GM23338 (cell line): Measurements from ENCODE around the gene COL5A2. TPM values are rescaled to one million over a fixed set of nuclear protein-coding genes. Genes with fewer than 3 reads are reported as not detected.

Experiments
- ATAC-seq: fragments of 200-7000 bp; cut with Tn5 transposase; 3 replicates; pipeline ENCODE4 v1.9.1; 2020
- DNase-seq: peaks from one replicate; pipeline ENCODE4 v3.0.0-alpha.2; 2015; ENCODE audit warnings: low spot score
- H2AFZ ChIP-seq: fragments of 200-600 bp; sonication (generic); 2 replicates; pipeline ENCODE4 v1.8.0; 2016; ENCODE audit warnings: antibody characterized with exemption, mild to moderate bottlenecking, moderate library complexity
- H3F3A ChIP-seq: fragments of 200-600 bp; sonication (generic); replicated peaks from 2 replicates; pipeline ENCODE4 v1.8.0; 2017; ENCODE audit warnings: antibody characterized with exemption, mixed run types, low read depth
- H3K27ac ChIP-seq: fragments of 200-600 bp; sonication (generic); 2 replicates; pipeline ENCODE4 v1.6.1; 2016; ENCODE audit warnings: low read depth
- H3K27me3 ChIP-seq: fragments of 200-600 bp; sonication (generic); 2 replicates; pipeline ENCODE4 v1.8.0; 2016; ENCODE audit warnings: mild to moderate bottlenecking, mixed run types, moderate library complexity; ENCODE audit not compliant: insufficient read depth
- H3K36me3 ChIP-seq: fragments of 200-600 bp; sonication (generic); 2 replicates; pipeline ENCODE4 v1.8.0; 2016; ENCODE audit warnings: mild to moderate bottlenecking; ENCODE audit not compliant: insufficient read depth
- H3K4me1 ChIP-seq: fragments of 200-600 bp; sonication (generic); 2 replicates; pipeline ENCODE4 v1.8.0; 2016; ENCODE audit warnings: mild to moderate bottlenecking, moderate library complexity; ENCODE audit not compliant: insufficient read depth
- H3K4me2 ChIP-seq: fragments of 200-600 bp; sonication (generic); 2 replicates; pipeline ENCODE4 v1.7.1; 2017; ENCODE audit warnings: mixed run types
- H3K4me3 ChIP-seq: fragments of 200-600 bp; sonication (generic); 2 replicates; pipeline ENCODE4 v1.6.1; 2016; ENCODE audit warnings: mixed run types
- H3K79me2 ChIP-seq: fragments of 200-600 bp; sonication (generic); replicated peaks from 2 replicates; pipeline ENCODE4 v1.8.0; 2017; ENCODE audit warnings: mild to moderate bottlenecking; ENCODE audit not compliant: insufficient read depth
- H3K9me2 ChIP-seq: fragments of 200-600 bp; sonication (generic); 2 replicates; pipeline ENCODE4 v1.8.0; 2017; ENCODE audit not compliant: insufficient read depth
- H4K20me1 ChIP-seq: fragments of 200-600 bp; sonication (generic); replicated peaks from 2 replicates; pipeline ENCODE4 v1.8.0; 2017; ENCODE audit warnings: mild to moderate bottlenecking; ENCODE audit not compliant: insufficient read depth
- H3K27ac Mint-ChIP-seq: 2 replicates; pipeline ENCODE4 v1.8.0; 2020; ENCODE audit warnings: inconsistent platforms, mild to moderate bottlenecking, moderate library complexity, mixed read lengths
- H3K27me3 Mint-ChIP-seq: 3 replicates; pipeline ENCODE4 v1.8.0; 2022; ENCODE audit warnings: low read depth, mild to moderate bottlenecking, moderate library complexity, mixed read lengths, inconsistent platforms; ENCODE audit not compliant: insufficient read depth, poor library complexity
- H3K36me3 Mint-ChIP-seq: 3 replicates; pipeline ENCODE4 v1.8.0; 2021; ENCODE audit warnings: low read depth, mild to moderate bottlenecking, inconsistent platforms, moderate library complexity, mixed read lengths
- H3K4me1 Mint-ChIP-seq: 3 replicates; pipeline ENCODE4 v1.8.0; 2020; ENCODE audit warnings: mild to moderate bottlenecking, inconsistent platforms, mixed read lengths
- H3K4me3 Mint-ChIP-seq: 3 replicates; pipeline ENCODE4 v1.8.0; 2021; ENCODE audit warnings: moderate library complexity, mild to moderate bottlenecking, inconsistent platforms, mixed read lengths
- H3K9me3 Mint-ChIP-seq: 3 replicates; pipeline ENCODE4 v1.8.0; 2020; ENCODE audit warnings: moderate library complexity, mild to moderate bottlenecking, inconsistent platforms, mixed read lengths
- CREB1 ChIP-seq: fragments of 250-450 bp; sonication (Bioruptor Pico); IDR thresholded peaks from 2 replicates; pipeline ENCODE4 v1.5.0; 2020; ENCODE audit warnings: low read depth, mild to moderate bottlenecking, moderate library complexity
- JUNB ChIP-seq: IDR thresholded peaks from one replicate; pipeline ENCODE4 v1.6.1; 2016; ENCODE audit warnings: antibody characterized with exemption; ENCODE audit not compliant: unreplicated experiment
- NANOG ChIP-seq: IDR thresholded peaks from 2 replicates; pipeline ENCODE4 v1.6.1; 2016; ENCODE audit warnings: antibody characterized with exemption, borderline replicate concordance
- POLR2AphosphoS5 ChIP-seq: IDR thresholded peaks from 2 replicates; pipeline ENCODE4 v1.6.1; 2016; ENCODE audit warnings: antibody characterized with exemption, low read depth
- STAT1 ChIP-seq: IDR thresholded peaks from one replicate; pipeline ENCODE4 v1.6.1; 2016; ENCODE audit warnings: antibody characterized with exemption; ENCODE audit not compliant: unreplicated experiment
- ZNF114 ChIP-seq: fragments of 250-450 bp; sonication (Bioruptor Pico); IDR thresholded peaks from 2 replicates; pipeline ENCODE4 v1.5.0; 2020; ENCODE audit warnings: mild to moderate bottlenecking, moderate library complexity
- polyA plus RNA-seq: library from polyadenylated mRNA; unstranded; fragments of >200 nt; fragmentation: Nextera tagmentation; extraction: Ambion mirVana; gene quantifications from 2 replicates; pipeline ENCODE4 v1.2.1, GENCODE V29; 2016
- total RNA-seq: library from RNA; depleted of rRNA; stranded (reverse); fragments of >200 nt; shearing (Covaris generic); gene quantifications from 2 replicates; pipeline ENCODE4 v1.2.3, GENCODE V29; 2014
- TF ChIP-seq, protein P1 (sequence below), 2 experiments: fragments of 200-600 bp in 1 of 2; sonication (generic) in 1 of 2; conservative IDR thresholded peaks; 2 replicates each; pipeline versions ENCODE4 v1.5.1 to v1.6.1; 2016 to 2017; ENCODE audit warnings: antibody characterized with exemption in 2 of 2, low read depth in 2 of 2, mild to moderate bottlenecking in 2 of 2, moderate library complexity in 1 of 2
- TF ChIP-seq, protein P2 (sequence below): fragments of 250-450 bp; sonication (Bioruptor Pico); IDR thresholded peaks from 2 replicates; pipeline ENCODE4 v1.5.0; 2020; ENCODE audit warnings: mild to moderate bottlenecking, moderate library complexity
- TF ChIP-seq, protein P3 (sequence below): IDR thresholded peaks from one replicate; pipeline ENCODE4 v1.6.1; 2018; ENCODE audit warnings: antibody characterized with exemption; ENCODE audit not compliant: unreplicated experiment
- TF ChIP-seq, protein P4 (sequence below): IDR thresholded peaks from 2 replicates; pipeline ENCODE4 v1.6.1; 2016; ENCODE audit warnings: antibody characterized with exemption

COL5A2 gene
- total and polyA plus RNA-seq, 2 experiments from 2014 or later = 6.7 to 19.7 TPM

DNA sequence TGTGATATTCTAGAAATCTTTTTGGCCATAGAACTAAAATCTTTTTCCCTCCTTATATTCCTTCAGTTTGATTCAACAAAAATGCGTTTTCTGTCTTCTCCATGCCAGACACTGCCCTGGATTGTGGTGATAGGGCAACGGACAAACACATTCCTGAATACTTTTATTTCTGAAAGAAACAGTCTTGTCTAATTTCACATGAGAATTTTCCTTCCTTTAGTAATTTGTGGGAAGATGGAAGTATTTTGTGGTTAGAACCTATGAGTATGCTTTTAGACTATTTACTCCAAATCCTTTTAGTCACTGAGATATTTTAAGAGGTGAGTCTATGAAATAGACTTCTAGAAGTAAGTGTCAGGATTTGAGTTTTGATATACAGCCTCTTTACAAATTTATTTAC is 49.6 kb downstream of the COL5A2 start:
- peaks cover 17% of the 10 kb centered on the region; the same call in 2 of the 3 replicates for H3K4me1 Mint-ChIP-seq
- Histone ChIP-seq H3K9me2 (no peaks in the 10 kb centered on the region), H3K4me3 (no peak overlapping the region), H3K4me1 (no peaks in the 10 kb centered on the region; the same call in 1 of the 2 replicates), H3K79me2 (no peaks in the 10 kb centered on the region), H3K36me3 (no peaks in the 10 kb centered on the region), H2AFZ (no peak overlapping the region), H3K27me3 (no peaks in the 10 kb centered on the region), H4K20me1 (no peaks in the 10 kb centered on the region), H3K27ac (no peak overlapping the region), H3F3A (no peaks in the 10 kb centered on the region), H3K4me2 (no peak overlapping the region)
- no peak overlapping the region for H3K27ac Mint-ChIP-seq
- H3K27me3 Mint-ChIP-seq = no peaks in the 10 kb centered on the region
- H3K36me3 Mint-ChIP-seq = no peaks in the 10 kb centered on the region
- no peak for DNase-seq
- H3K4me3 Mint-ChIP-seq = no peak overlapping the region
- ATAC-seq = no peak
- TF ChIP-seq CREB1 (CRISPR knock-in tag) = no peak
- no peak for TF ChIP-seq POLR2AphosphoS5
- TF ChIP-seq, protein P1, sequence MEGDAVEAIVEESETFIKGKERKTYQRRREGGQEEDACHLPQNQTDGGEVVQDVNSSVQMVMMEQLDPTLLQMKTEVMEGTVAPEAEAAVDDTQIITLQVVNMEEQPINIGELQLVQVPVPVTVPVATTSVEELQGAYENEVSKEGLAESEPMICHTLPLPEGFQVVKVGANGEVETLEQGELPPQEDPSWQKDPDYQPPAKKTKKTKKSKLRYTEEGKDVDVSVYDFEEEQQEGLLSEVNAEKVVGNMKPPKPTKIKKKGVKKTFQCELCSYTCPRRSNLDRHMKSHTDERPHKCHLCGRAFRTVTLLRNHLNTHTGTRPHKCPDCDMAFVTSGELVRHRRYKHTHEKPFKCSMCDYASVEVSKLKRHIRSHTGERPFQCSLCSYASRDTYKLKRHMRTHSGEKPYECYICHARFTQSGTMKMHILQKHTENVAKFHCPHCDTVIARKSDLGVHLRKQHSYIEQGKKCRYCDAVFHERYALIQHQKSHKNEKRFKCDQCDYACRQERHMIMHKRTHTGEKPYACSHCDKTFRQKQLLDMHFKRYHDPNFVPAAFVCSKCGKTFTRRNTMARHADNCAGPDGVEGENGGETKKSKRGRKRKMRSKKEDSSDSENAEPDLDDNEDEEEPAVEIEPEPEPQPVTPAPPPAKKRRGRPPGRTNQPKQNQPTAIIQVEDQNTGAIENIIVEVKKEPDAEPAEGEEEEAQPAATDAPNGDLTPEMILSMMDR (conservative IDR thresholded peaks at IDR 0.05; ENCODE audit: low read depth in 2 of 2) = no peak
- TF ChIP-seq ZNF114 = no peak
- TF ChIP-seq NANOG = no peak
- TF ChIP-seq JUNB = no peak
- H3K9me3 Mint-ChIP-seq = no peaks in the 10 kb centered on the region

DNA sequence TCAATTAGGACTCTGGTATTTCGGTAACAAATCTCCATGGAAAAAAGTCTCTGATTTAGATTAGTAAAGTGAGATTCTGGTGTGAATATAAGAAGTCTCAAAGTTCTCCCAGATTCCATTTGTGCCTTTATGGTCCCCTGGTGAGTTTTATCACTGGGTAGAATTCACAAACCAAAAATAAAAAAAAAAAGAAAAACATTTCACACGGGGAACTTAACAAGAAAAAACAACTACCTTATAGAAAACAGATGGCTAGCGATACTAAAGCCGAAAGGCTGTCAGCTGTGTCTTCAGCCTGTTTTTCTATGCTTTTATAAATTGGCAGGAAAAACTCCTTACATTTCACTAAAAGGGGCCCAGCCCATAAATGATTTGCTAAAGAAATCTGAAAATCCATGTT is 50.6 kb downstream of the COL5A2 start:
- Histone ChIP-seq H3K27me3 (no peaks in the 10 kb centered on the region), H2AFZ (no peak overlapping the region), H3K4me3 (no peak overlapping the region), H3K36me3 (no peaks in the 10 kb centered on the region), H3K27ac (no peak overlapping the region), H3K9me2 (no peaks in the 10 kb centered on the region), H3K4me1 (no peaks in the 10 kb centered on the region; the same call in 1 of the 2 replicates), H3K4me2 (no peak overlapping the region), H3K79me2 (no peaks in the 10 kb centered on the region), H4K20me1 (no peaks in the 10 kb centered on the region), H3F3A (no peaks in the 10 kb centered on the region)
- Mint-ChIP-seq H3K9me3 (no peaks in the 10 kb centered on the region), H3K4me1 (peaks cover 17% of the 10 kb centered on the region; the same call in 2 of the 3 replicates), H3K27me3 (no peaks in the 10 kb centered on the region), H3K27ac (peak overlapping the region; percentile 74), H3K4me3 (no peak overlapping the region), H3K36me3 (no peaks in the 10 kb centered on the region)
- DNase-seq (no peak), ATAC-seq (no peak)
- TF ChIP-seq, protein P2, sequence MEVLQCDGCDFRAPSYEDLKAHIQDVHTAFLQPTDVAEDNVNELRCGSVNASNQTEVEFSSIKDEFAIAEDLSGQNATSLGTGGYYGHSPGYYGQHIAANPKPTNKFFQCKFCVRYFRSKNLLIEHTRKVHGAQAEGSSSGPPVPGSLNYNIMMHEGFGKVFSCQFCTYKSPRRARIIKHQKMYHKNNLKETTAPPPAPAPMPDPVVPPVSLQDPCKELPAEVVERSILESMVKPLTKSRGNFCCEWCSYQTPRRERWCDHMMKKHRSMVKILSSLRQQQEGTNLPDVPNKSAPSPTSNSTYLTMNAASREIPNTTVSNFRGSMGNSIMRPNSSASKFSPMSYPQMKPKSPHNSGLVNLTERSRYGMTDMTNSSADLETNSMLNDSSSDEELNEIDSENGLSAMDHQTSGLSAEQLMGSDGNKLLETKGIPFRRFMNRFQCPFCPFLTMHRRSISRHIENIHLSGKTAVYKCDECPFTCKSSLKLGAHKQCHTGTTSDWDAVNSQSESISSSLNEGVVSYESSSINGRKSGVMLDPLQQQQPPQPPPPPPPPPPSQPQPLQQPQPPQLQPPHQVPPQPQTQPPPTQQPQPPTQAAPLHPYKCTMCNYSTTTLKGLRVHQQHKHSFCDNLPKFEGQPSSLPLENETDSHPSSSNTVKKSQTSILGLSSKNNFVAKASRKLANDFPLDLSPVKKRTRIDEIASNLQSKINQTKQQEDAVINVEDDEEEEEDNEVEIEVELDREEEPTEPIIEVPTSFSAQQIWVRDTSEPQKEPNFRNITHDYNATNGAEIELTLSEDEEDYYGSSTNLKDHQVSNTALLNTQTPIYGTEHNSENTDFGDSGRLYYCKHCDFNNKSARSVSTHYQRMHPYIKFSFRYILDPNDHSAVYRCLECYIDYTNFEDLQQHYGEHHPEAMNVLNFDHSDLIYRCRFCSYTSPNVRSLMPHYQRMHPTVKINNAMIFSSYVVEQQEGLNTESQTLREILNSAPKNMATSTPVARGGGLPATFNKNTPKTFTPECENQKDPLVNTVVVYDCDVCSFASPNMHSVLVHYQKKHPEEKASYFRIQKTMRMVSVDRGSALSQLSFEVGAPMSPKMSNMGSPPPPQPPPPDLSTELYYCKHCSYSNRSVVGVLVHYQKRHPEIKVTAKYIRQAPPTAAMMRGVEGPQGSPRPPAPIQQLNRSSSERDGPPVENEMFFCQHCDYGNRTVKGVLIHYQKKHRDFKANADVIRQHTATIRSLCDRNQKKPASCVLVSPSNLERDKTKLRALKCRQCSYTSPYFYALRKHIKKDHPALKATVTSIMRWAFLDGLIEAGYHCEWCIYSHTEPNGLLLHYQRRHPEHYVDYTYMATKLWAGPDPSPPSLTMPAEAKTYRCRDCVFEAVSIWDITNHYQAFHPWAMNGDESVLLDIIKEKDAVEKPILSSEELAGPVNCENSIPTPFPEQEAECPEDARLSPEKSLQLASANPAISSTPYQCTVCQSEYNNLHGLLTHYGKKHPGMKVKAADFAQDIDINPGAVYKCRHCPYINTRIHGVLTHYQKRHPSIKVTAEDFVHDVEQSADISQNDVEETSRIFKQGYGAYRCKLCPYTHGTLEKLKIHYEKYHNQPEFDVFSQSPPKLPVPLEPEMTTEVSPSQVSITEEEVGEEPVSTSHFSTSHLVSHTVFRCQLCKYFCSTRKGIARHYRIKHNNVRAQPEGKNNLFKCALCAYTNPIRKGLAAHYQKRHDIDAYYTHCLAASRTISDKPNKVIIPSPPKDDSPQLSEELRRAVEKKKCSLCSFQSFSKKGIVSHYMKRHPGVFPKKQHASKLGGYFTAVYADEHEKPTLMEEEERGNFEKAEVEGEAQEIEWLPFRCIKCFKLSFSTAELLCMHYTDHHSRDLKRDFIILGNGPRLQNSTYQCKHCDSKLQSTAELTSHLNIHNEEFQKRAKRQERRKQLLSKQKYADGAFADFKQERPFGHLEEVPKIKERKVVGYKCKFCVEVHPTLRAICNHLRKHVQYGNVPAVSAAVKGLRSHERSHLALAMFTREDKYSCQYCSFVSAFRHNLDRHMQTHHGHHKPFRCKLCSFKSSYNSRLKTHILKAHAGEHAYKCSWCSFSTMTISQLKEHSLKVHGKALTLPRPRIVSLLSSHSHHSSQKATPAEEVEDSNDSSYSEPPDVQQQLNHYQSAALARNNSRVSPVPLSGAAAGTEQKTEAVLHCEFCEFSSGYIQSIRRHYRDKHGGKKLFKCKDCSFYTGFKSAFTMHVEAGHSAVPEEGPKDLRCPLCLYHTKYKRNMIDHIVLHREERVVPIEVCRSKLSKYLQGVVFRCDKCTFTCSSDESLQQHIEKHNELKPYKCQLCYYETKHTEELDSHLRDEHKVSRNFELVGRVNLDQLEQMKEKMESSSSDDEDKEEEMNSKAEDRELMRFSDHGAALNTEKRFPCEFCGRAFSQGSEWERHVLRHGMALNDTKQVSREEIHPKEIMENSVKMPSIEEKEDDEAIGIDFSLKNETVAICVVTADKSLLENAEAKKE (CRISPR knock-in tag) = no peak
- TF ChIP-seq, protein P3, sequence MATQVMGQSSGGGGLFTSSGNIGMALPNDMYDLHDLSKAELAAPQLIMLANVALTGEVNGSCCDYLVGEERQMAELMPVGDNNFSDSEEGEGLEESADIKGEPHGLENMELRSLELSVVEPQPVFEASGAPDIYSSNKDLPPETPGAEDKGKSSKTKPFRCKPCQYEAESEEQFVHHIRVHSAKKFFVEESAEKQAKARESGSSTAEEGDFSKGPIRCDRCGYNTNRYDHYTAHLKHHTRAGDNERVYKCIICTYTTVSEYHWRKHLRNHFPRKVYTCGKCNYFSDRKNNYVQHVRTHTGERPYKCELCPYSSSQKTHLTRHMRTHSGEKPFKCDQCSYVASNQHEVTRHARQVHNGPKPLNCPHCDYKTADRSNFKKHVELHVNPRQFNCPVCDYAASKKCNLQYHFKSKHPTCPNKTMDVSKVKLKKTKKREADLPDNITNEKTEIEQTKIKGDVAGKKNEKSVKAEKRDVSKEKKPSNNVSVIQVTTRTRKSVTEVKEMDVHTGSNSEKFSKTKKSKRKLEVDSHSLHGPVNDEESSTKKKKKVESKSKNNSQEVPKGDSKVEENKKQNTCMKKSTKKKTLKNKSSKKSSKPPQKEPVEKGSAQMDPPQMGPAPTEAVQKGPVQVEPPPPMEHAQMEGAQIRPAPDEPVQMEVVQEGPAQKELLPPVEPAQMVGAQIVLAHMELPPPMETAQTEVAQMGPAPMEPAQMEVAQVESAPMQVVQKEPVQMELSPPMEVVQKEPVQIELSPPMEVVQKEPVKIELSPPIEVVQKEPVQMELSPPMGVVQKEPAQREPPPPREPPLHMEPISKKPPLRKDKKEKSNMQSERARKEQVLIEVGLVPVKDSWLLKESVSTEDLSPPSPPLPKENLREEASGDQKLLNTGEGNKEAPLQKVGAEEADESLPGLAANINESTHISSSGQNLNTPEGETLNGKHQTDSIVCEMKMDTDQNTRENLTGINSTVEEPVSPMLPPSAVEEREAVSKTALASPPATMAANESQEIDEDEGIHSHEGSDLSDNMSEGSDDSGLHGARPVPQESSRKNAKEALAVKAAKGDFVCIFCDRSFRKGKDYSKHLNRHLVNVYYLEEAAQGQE = no peak
- TF ChIP-seq POLR2AphosphoS5 (no peak), STAT1 (no peak)
- TF ChIP-seq, protein P4, sequence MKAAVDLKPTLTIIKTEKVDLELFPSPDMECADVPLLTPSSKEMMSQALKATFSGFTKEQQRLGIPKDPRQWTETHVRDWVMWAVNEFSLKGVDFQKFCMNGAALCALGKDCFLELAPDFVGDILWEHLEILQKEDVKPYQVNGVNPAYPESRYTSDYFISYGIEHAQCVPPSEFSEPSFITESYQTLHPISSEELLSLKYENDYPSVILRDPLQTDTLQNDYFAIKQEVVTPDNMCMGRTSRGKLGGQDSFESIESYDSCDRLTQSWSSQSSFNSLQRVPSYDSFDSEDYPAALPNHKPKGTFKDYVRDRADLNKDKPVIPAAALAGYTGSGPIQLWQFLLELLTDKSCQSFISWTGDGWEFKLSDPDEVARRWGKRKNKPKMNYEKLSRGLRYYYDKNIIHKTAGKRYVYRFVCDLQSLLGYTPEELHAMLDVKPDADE = no peak
